Prostate gland (tissue), 2 donors: Measurements from ENCODE around the gene JAM2. TPM values are rescaled to one million over a fixed set of nuclear protein-coding genes. Genes with fewer than 3 reads are reported as not detected.

Experiments used
- DNase-seq: peaks from one replicate; pipeline ENCODE4 v3.0.0-alpha.2; 2019; ENCODE audit warnings: low spot score
- H3K27ac ChIP-seq, 2 donors: fragments of 200-600 bp; sonication (generic); 2 replicates each; pipeline ENCODE4 v1.5.1; 2017 to 2019
- H3K27me3 ChIP-seq: fragments of 200-600 bp; sonication (generic); replicated peaks from 2 replicates; pipeline ENCODE4 v1.5.1; 2019; ENCODE audit not compliant: insufficient read depth
- H3K36me3 ChIP-seq, 2 donors: fragments of 200-600 bp; sonication (generic); 1 replicate in 1 of 2; 2 replicates in 1 of 2; pipeline versions ENCODE4 v1.5.1 to v1.8.1; 2017 to 2019
- H3K4me1 ChIP-seq: fragments of 200-600 bp; sonication (generic); replicated peaks from 2 replicates; pipeline ENCODE4 v1.5.1; 2019
- H3K4me3 ChIP-seq, 2 donors: fragments of 200-600 bp; sonication (generic); 2 replicates each; pipeline ENCODE4 v1.5.1; 2017 to 2019
- H3K9me3 ChIP-seq: fragments of 200-600 bp; sonication (generic); 2 replicates; pipeline ENCODE4 v1.5.1; 2017
- POLR2A ChIP-seq: fragments of 450-650 bp; IDR thresholded peaks from one replicate; pipeline ENCODE4 v1.6.1; 2016; ENCODE audit warnings: antibody characterized with exemption, mild to moderate bottlenecking
- POLR2AphosphoS5 ChIP-seq: sonication (generic); formaldehyde crosslinking; IDR thresholded peaks from one replicate; pipeline ENCODE4 v1.6.1; 2017; ENCODE audit warnings: antibody characterized with exemption
- WGBS: methylation state at CpG from one replicate; pipeline ENCODE4 v1.1.5; 2018; 5-methylcytosine and 5-hydroxymethylcytosine counted together
- intact Hi-C: fragments of 100-400 bp; cut with DNase I; formaldehyde crosslinking; loops from one replicate; pipeline ENCODE4 v1.14.2; 2022
- total RNA-seq, 2 donors: library from RNA; depleted of rRNA; stranded (reverse); fragments of >200 nt; gene quantifications; one replicate each; pipeline ENCODE4 v1.1.0, GENCODE V29; 2016
- TF ChIP-seq, protein P1 (sequence below), 4 experiments: fragments of 200-600 bp in 2 of 4; fragments of 450-650 bp in 2 of 4; sonication (generic) in 2 of 4; IDR thresholded peaks; 1 replicate in 3 of 4; 2 replicates in 1 of 4; pipeline ENCODE4 v1.5.1; 2016 to 2019; ENCODE audit warnings: antibody characterized with exemption in 4 of 4, mild to moderate bottlenecking in 2 of 4, moderate library complexity in 2 of 4

Gene JAM2
- total RNA-seq: 10 to 100 TPM in 1 of 2 donors, 1 to 10 TPM in 1; 8.2 to 66.6 TPM

- Histone ChIP-seq H3K9me3 (no peaks in the 10 kb centered on the region), H3K27me3 (no peaks in the 10 kb centered on the region), H3K4me1 (no peaks in the 10 kb centered on the region), H3K27ac (peak within 1 kb of the TSS; percentile 64 to 68), H3K36me3 (no peaks in the 10 kb centered on the region), H3K4me3 (peak within 1 kb of the TSS; percentile 49 to 56)
- 1% methylated on average over 41 of the region's 41 CpGs for WGBS
- intact Hi-C loops: no loop called here
- DNase-seq: no peak
- TF ChIP-seq POLR2AphosphoS5: peak; percentile 27
- TF ChIP-seq, protein P1, sequence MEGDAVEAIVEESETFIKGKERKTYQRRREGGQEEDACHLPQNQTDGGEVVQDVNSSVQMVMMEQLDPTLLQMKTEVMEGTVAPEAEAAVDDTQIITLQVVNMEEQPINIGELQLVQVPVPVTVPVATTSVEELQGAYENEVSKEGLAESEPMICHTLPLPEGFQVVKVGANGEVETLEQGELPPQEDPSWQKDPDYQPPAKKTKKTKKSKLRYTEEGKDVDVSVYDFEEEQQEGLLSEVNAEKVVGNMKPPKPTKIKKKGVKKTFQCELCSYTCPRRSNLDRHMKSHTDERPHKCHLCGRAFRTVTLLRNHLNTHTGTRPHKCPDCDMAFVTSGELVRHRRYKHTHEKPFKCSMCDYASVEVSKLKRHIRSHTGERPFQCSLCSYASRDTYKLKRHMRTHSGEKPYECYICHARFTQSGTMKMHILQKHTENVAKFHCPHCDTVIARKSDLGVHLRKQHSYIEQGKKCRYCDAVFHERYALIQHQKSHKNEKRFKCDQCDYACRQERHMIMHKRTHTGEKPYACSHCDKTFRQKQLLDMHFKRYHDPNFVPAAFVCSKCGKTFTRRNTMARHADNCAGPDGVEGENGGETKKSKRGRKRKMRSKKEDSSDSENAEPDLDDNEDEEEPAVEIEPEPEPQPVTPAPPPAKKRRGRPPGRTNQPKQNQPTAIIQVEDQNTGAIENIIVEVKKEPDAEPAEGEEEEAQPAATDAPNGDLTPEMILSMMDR (IDR thresholded peaks at IDR 0.05): no peak
- TF ChIP-seq POLR2A: no peak
Measured at GRCh38 chr21:25638660-25639550, at the start of gene JAM2. TSS of gene JAM2 (plus strand) at chr21:25639258. CDS start at chr21:25639822, 564 bp downstream.

DNA sequence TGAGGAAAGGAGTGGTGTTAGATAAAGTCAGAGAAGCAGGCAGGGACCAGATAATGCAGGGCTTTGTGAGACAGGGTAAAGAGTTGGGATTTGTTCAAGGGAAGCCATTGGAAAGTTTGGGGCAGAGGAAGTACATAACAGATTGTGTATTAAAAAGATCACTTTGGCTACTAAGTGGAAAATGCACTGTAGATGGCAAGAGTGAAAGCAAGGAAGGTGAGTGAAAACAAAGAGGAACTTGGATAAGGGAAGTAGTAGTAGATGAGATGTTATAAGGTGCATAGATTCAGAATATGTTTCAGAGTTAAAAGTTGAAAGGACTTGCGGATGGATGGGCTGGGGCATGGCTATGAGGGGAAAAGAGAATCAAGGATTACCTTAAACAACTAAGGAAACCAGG, 49.2 kb upstream of the JAM2 start:
- no peak for TF ChIP-seq POLR2AphosphoS5
- TF ChIP-seq POLR2A: no peak
- TF ChIP-seq, protein P1 (IDR thresholded peaks at IDR 0.05): no peak
- no peaks in the 10 kb centered on the region for H3K27me3 ChIP-seq
- no peaks in the 10 kb centered on the region for H3K36me3 ChIP-seq
- intact Hi-C loops: no loop called here
- no peak overlapping the region for H3K27ac ChIP-seq
- WGBS: 100% methylated on average over 1 of the region's 1 CpG
- DNase-seq: no peak
- H3K9me3 ChIP-seq: no peaks in the 10 kb centered on the region
- H3K4me3 ChIP-seq: no peak overlapping the region
- H3K4me1 ChIP-seq: no peaks in the 10 kb centered on the region

GRCh38 chr21:25607151-25608043, 31.7 kb upstream of the JAM2 start, which contains the start of gene MRPL39:
TSS of gene MRPL39 (minus strand) at chr21:25607481. CDS start at chr21:25607475, 6 bp downstream.
- Histone ChIP-seq H3K36me3 (no peaks in the 10 kb centered on the region), H3K27me3 (no peaks in the 10 kb centered on the region), H3K4me3 (peak within 1 kb of the TSS; percentile 73 to 75), H3K4me1 (no peaks in the 10 kb centered on the region), H3K9me3 (no peaks in the 10 kb centered on the region), H3K27ac (peak within 1 kb of the TSS; percentile 74 to 82)
- DNase-seq: peak; percentile 67
- whole genome bisulfite sequencing: 1% methylated on average over 71 of the region's 71 CpGs
- intact Hi-C loops: loop anchor here (1.0 kb wide), 1 partner anchor 101 kb away; no protein-coding TSS in a partner anchor
- TF ChIP-seq, protein P1 (IDR thresholded peaks at IDR 0.05): peak; percentile 23 to 63 (median 50)
- TF ChIP-seq POLR2A (no peak), POLR2AphosphoS5 (peak; percentile 79)

- intact Hi-C loops: loop anchor here (1.0 kb wide), 1 partner anchor 100 kb away; no protein-coding TSS in a partner anchor
- no peaks in the 10 kb centered on the region for H3K9me3 ChIP-seq
- H3K27ac ChIP-seq: peak overlapping the region; percentile 74 to 82
- H3K4me3 ChIP-seq: peak overlapping the region; percentile 73 to 75
- H3K4me1 ChIP-seq: no peaks in the 10 kb centered on the region
- TF ChIP-seq, protein P1 (IDR thresholded peaks at IDR 0.05): peak; percentile 70 to 91 (median 86)
- TF ChIP-seq POLR2AphosphoS5: peak; percentile 49
- no peak for TF ChIP-seq POLR2A
- peak; percentile 74 for DNase-seq
- H3K36me3 ChIP-seq: no peaks in the 10 kb centered on the region
- no peaks in the 10 kb centered on the region for H3K27me3 ChIP-seq
- 8% methylated on average over 18 of the region's 18 CpGs for WGBS
Measured at GRCh38 chr21:25608044-25608737, 30.9 kb upstream of the JAM2 start.
